Astrocyte (in vitro differentiated cells and primary cell): ENCODE results near the gene FRMD5. TPM values are rescaled to one million over a fixed set of nuclear protein-coding genes. Genes with fewer than 3 reads are reported as not detected.

Experiments
- DNase-seq: peaks from one replicate; pipeline ENCODE4 v3.0.0-alpha.2; 2010; ENCODE audit warnings: low read depth
- FAIRE-seq: peaks from 2 replicates; lab custom pipeline; 2011; peaks lifted over from hg19 to GRCh38; lab: Jason Lieb, UNC
- H2AFZ ChIP-seq: 2 replicates; pipeline ENCODE4 v1.6.0; 2012; ENCODE audit warnings: low read depth, low read length, inconsistent platforms
- H3K27ac ChIP-seq: 2 replicates; pipeline ENCODE4 v1.5.1; 2011; ENCODE audit warnings: low read depth, low read length, inconsistent platforms
- H3K27me3 ChIP-seq: 2 replicates; pipeline ENCODE4 v1.6.0; 2011; ENCODE audit warnings: low read length, inconsistent platforms; ENCODE audit not compliant: insufficient read depth
- H3K36me3 ChIP-seq: 2 replicates; pipeline ENCODE4 v1.5.1; 2011; ENCODE audit warnings: low read length, inconsistent platforms; ENCODE audit not compliant: insufficient read depth
- H3K4me1 ChIP-seq: 2 replicates; pipeline ENCODE4 v1.5.1; 2011; ENCODE audit warnings: low read length, inconsistent platforms; ENCODE audit not compliant: insufficient read depth
- H3K4me2 ChIP-seq: 2 replicates; pipeline ENCODE4 v1.6.0; 2012; ENCODE audit warnings: low read length, inconsistent platforms
- H3K4me3 ChIP-seq: 2 replicates; pipeline ENCODE4 v1.5.1; 2011; ENCODE audit warnings: low read depth, mild to moderate bottlenecking, low read length, inconsistent platforms; ENCODE audit not compliant: insufficient read depth
- H3K79me2 ChIP-seq: 2 replicates; pipeline ENCODE4 v1.6.0; 2012; ENCODE audit warnings: mild to moderate bottlenecking, low read length, inconsistent platforms; ENCODE audit not compliant: insufficient read depth
- H3K9ac ChIP-seq: 2 replicates; pipeline ENCODE4 v1.6.0; 2012; ENCODE audit warnings: mild to moderate bottlenecking, low read length, inconsistent platforms
- H3K9me3 ChIP-seq: 2 replicates; pipeline ENCODE4 v1.5.1; 2012; ENCODE audit warnings: low read depth, mild to moderate bottlenecking, low read length, inconsistent platforms; ENCODE audit not compliant: insufficient read depth
- H4K20me1 ChIP-seq: 2 replicates; pipeline ENCODE4 v1.6.0; 2012; ENCODE audit warnings: low read length, inconsistent platforms; ENCODE audit not compliant: insufficient read depth
- H3K27ac Mint-ChIP-seq: one replicate; pipeline ENCODE4 v1.8.0; 2021; ENCODE audit warnings: mild to moderate bottlenecking, mixed read lengths; ENCODE audit not compliant: unreplicated experiment
- H3K27me3 Mint-ChIP-seq: one replicate; pipeline ENCODE4 v1.8.0; 2021; ENCODE audit warnings: low read depth, mixed read lengths; ENCODE audit not compliant: unreplicated experiment
- H3K36me3 Mint-ChIP-seq: one replicate; pipeline ENCODE4 v1.8.0; 2021; ENCODE audit warnings: low read depth, mixed read lengths; ENCODE audit not compliant: unreplicated experiment
- H3K4me1 Mint-ChIP-seq: one replicate; pipeline ENCODE4 v1.8.0; 2021; ENCODE audit warnings: low read depth, mixed read lengths; ENCODE audit not compliant: unreplicated experiment
- H3K4me3 Mint-ChIP-seq: one replicate; pipeline ENCODE4 v1.8.0; 2021; ENCODE audit warnings: mild to moderate bottlenecking, moderate library complexity, mixed read lengths; ENCODE audit not compliant: unreplicated experiment
- H3K9me3 Mint-ChIP-seq: one replicate; pipeline ENCODE4 v1.8.0; 2021; ENCODE audit warnings: mild to moderate bottlenecking, mixed read lengths; ENCODE audit not compliant: unreplicated experiment
- CTCF ChIP-seq: IDR thresholded peaks from 2 replicates; pipeline ENCODE4 v1.5.1; 2011; ENCODE audit warnings: low read depth, mild to moderate bottlenecking, inconsistent platforms, low read length, moderate library complexity; ENCODE audit not compliant: insufficient read depth
- EZH2 ChIP-seq: IDR thresholded peaks from 2 replicates; pipeline ENCODE4 v1.6.1; 2012; ENCODE audit warnings: mild to moderate bottlenecking, low read length, inconsistent platforms; ENCODE audit not compliant: insufficient read depth
- total RNA-seq: library from RNA; stranded (reverse); gene quantifications from 2 replicates; pipeline ENCODE4 v1.2.1, GENCODE V29; 2021

The FRMD5 gene
- total RNA-seq, 1 donor from 2014 or later, result 19.6 TPM

- no peaks in the 10 kb centered on the region for H3K9me3 Mint-ChIP-seq
- H3K36me3 Mint-ChIP-seq, result peaks cover 4% of the 10 kb centered on the region
- Histone ChIP-seq H3K9ac (no peak overlapping the region), H3K4me1 (no peaks in the 10 kb centered on the region), H3K27ac (no peak overlapping the region), H4K20me1 (no peaks in the 10 kb centered on the region), H2AFZ (no peak overlapping the region), H3K4me2 (no peak overlapping the region), H3K9me3 (no peaks in the 10 kb centered on the region), H3K27me3 (no peaks in the 10 kb centered on the region), H3K4me3 (no peak overlapping the region), H3K36me3 (no peaks in the 10 kb centered on the region), H3K79me2 (peaks cover 61% of the 10 kb centered on the region)
- H3K27me3 Mint-ChIP-seq, result no peaks in the 10 kb centered on the region
- H3K4me1 Mint-ChIP-seq, result peaks cover 11% of the 10 kb centered on the region
- no peak for TF ChIP-seq CTCF
- TF ChIP-seq EZH2, result no peak
- no peak for FAIRE-seq
- no peak overlapping the region for H3K4me3 Mint-ChIP-seq
- no peak overlapping the region for H3K27ac Mint-ChIP-seq
- no peak for DNase-seq
These were observed 46.5 kb downstream of the FRMD5 start for GRCh38 chr15:44148580-44148979.

GRCh38 chr15:44147636-44148035 lies 47.4 kb downstream of the FRMD5 start:
- H3K27me3 Mint-ChIP-seq, result no peaks in the 10 kb centered on the region
- Histone ChIP-seq H3K79me2 (peaks cover 58% of the 10 kb centered on the region), H3K9me3 (no peaks in the 10 kb centered on the region)

More at GRCh38 chr15:44147636-44148035, 47.4 kb downstream of the FRMD5 start:
- H2AFZ ChIP-seq, result no peak overlapping the region
- H3K36me3 ChIP-seq, result no peaks in the 10 kb centered on the region
- no peaks in the 10 kb centered on the region for H3K27me3 ChIP-seq
- H3K4me2 ChIP-seq, result no peak overlapping the region
- H3K36me3 Mint-ChIP-seq, result peaks cover 3% of the 10 kb centered on the region
- no peaks in the 10 kb centered on the region for H3K4me1 ChIP-seq
- FAIRE-seq, result no peak
- DNase-seq, result no peak
- no peak overlapping the region for H3K4me3 ChIP-seq
- no peak overlapping the region for H3K4me3 Mint-ChIP-seq
- H3K4me1 Mint-ChIP-seq, result peaks cover 11% of the 10 kb centered on the region
- no peak overlapping the region for H3K9ac ChIP-seq
- no peak overlapping the region for H3K27ac ChIP-seq
- H4K20me1 ChIP-seq, result no peaks in the 10 kb centered on the region
- TF ChIP-seq CTCF (no peak), EZH2 (no peak)
- no peaks in the 10 kb centered on the region for H3K9me3 Mint-ChIP-seq
- H3K27ac Mint-ChIP-seq, result no peak overlapping the region
